Measurements from ENCODE around the gene PROX2. TPM values are rescaled to one million over a fixed set of nuclear protein-coding genes. Genes with fewer than 3 reads are reported as not detected.

The PROX2 gene
- total and polyA plus RNA-seq, 9 of the 15 experiments (the other 6 are each of a cell fraction or from before 2014, with no cell fraction given): not detected

DNA sequence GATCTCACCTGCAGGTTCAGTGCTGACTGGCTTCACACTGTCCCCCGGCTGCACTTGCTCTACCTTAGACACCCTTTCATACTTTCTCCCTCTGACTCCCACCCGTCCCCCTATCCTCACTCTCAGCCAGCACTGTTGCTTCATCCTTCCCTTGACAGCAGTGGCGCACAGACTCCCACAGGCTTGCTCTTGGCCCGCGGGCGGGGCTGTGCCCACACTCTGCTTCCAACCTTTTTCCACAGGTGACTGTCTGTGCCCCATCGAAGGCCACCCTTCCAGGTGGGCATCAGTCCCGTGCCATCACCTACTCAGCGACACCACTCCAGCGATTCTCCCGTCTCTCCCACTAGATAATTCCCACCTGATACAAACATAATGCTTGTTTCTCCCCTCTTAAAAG is 48.1 kb upstream of the PROX2 start:
- DNase-seq (ENCODE audit: extremely low read depth in 1 of 4, low spot score in 3 of 4) (no peak), ATAC-seq (no peak), FAIRE-seq (no peak)
- WGBS (ENCODE audit: insufficient coverage, low coverage, missing lambda C conversion rate): 78% methylated on average over 6 of the region's 11 CpGs
- no peaks in the 10 kb centered on the region for H3K9me1 ChIP-seq (ENCODE audit: control insufficient read depth, insufficient read depth, low read length)
- intact Hi-C loops (cut with micrococcal nuclease) (no loop called here), in situ Hi-C loops (cut with MboI) (no loop called here)
- BruUV-seq (replicated peaks): no TSS peak
- no peak overlapping the region for H3K4me2 ChIP-seq (ENCODE audit: insufficient read depth, low read length)
- H3K4me1 ChIP-seq (replicated peaks in 1 of 2; ENCODE audit: control insufficient read depth in 2 of 2, insufficient read depth in 2 of 2, low read length in 2 of 2): peaks cover 13 to 35% of the 10 kb centered on the region in 2 experiments; a peak in 4 of 5 replicates
- no peaks in the 10 kb centered on the region for H3K36me3 ChIP-seq (ENCODE audit: control insufficient read depth, insufficient read depth, low read length)
- no peaks in the 10 kb centered on the region for H3K27me3 ChIP-seq (ENCODE audit: control insufficient read depth in 2 of 2, insufficient read depth in 2 of 2, low read length in 2 of 2)
- TF ChIP-seq NFATC3 (IDR thresholded peaks at IDR 0.05) (no peak), SLC30A9 (CRISPR knock-in tag; IDR thresholded peaks at IDR 0.05) (no peak)
- TF ChIP-seq, protein P1, sequence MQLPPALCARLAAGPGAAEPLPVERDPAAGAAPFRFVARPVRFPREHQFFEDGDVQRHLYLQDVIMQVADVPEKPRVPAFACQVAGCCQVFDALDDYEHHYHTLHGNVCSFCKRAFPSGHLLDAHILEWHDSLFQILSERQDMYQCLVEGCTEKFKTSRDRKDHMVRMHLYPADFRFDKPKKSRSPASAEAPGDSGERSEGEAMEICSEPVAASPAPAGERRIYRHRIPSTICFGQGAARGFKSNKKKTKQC (CRISPR knock-in tag; IDR thresholded peaks at IDR 0.05): no peak
- H3K27ac ChIP-seq (ENCODE audit: extremely low read depth, low read depth, low read length): no peak overlapping the region
- H3K9me3 ChIP-seq (replicated peaks; ENCODE audit: control insufficient read depth, insufficient read depth, low read depth, low read length): no peaks in the 10 kb centered on the region
- ChIA-PET POLR2A (interaction anchor here (1.3 to 1.5 kb wide), 2 partner anchors 8 to 16 kb away, joined by 3 to 11 read pairs; no protein-coding TSS in a partner anchor), CTCF (ENCODE audit: low intra/inter-chr PET ratio) (no interaction called here)
- H3K79me2 ChIP-seq (ENCODE audit: control insufficient read depth, insufficient read depth, low read length): no peaks in the 10 kb centered on the region; the same call in 2 of the 3 replicates
- H3K9ac ChIP-seq (ENCODE audit: insufficient read depth in 1 of 2, low read depth in 2 of 2, low read length in 2 of 2): peak overlapping the region in 1 of 2 experiments; percentile 56; a peak in 1 of 4 replicates
- no peak overlapping the region for H3K4me3 ChIP-seq
- no peak overlapping the region for H2AFZ ChIP-seq (ENCODE audit: low read depth, low read length)
- H4K20me1 ChIP-seq (replicated peaks; ENCODE audit: control insufficient read depth, insufficient read depth, low read length): no peaks in the 10 kb centered on the region

DNA sequence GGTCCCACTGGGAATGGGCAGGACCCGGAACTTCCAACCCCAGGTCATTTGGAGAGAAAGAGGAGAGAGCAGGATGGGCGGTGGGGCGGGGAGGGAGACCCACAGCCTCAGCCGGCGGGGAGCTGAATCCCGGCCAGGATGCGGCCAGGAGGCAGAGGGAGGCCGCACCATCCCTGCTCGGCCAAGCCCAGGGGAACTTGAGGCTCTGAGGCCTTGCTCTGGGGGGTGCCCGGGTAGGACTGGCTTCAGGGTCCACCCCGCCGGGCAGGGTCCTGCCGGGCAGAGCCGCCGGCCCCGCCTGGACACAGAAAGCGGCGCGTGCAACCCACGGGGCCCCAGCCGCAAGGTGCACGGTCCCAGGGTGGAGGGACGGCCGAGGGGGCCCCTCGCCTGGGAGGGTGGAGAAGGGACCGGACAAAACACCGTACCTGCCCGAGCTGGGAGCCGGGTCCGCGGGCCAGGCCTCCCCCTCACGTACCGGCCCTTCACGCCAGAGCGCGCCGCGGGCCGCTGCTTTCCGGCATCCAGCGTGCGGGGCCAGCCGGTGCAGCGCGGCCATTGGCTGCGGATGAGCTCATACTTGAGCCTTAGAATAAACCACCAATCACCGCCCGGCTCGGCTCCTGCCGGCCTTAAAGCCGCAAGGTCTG is 46.9 kb upstream of the PROX2 start, which contains the start of gene RPS6KL1:
TSS of gene RPS6KL1 (minus strand) at position 509 of the 650 bp plus-strand sequence. CDS start 1,719 bp downstream, outside the sequence.
- Histone ChIP-seq H3K4me1 (replicated peaks in 1 of 2; ENCODE audit: control insufficient read depth in 2 of 2, insufficient read depth in 2 of 2, low read length in 2 of 2) (peaks cover 13 to 35% of the 10 kb centered on the region in 2 experiments; a peak in 4 of 5 replicates), H3K9me3 (replicated peaks; ENCODE audit: control insufficient read depth, insufficient read depth, low read depth, low read length) (no peaks in the 10 kb centered on the region), H3K27me3 (ENCODE audit: control insufficient read depth in 2 of 2, insufficient read depth in 2 of 2, low read length in 2 of 2) (no peaks in the 10 kb centered on the region), H3K27ac (ENCODE audit: extremely low read depth, low read depth, low read length) (peak within 1 kb of the TSS; percentile 66), H2AFZ (ENCODE audit: low read depth, low read length) (peak within 1 kb of the TSS; percentile 92), H3K4me2 (ENCODE audit: insufficient read depth, low read length) (peak within 1 kb of the TSS; percentile 76), H3K9me1 (ENCODE audit: control insufficient read depth, insufficient read depth, low read length) (no peaks in the 10 kb centered on the region), H4K20me1 (replicated peaks; ENCODE audit: control insufficient read depth, insufficient read depth, low read length) (no peaks in the 10 kb centered on the region), H3K79me2 (ENCODE audit: control insufficient read depth, insufficient read depth, low read length) (no peaks in the 10 kb centered on the region; the same call in 2 of the 3 replicates), H3K36me3 (ENCODE audit: control insufficient read depth, insufficient read depth, low read length) (no peaks in the 10 kb centered on the region), H3K4me3 (peak within 1 kb of the TSS; percentile 78), H3K9ac (ENCODE audit: insufficient read depth in 1 of 2, low read depth in 2 of 2, low read length in 2 of 2) (peak within 1 kb of the TSS; percentile 80 to 96)
- no TSS peak for BruUV-seq (replicated peaks)
- ATAC-seq (peak; percentile 99), FAIRE-seq (peak; percentile 88), DNase-seq (ENCODE audit: extremely low read depth in 1 of 4, low spot score in 3 of 4) (peak; percentile 89 to 98 (median 97))
- POLR2A ChIA-PET: interaction anchor here (0.6 to 1.5 kb wide), 9 partner anchors 9 to 256 kb away, joined by 3 to 11 read pairs (median 3); no protein-coding TSS in a partner anchor
- 1% methylated on average over 14 of the region's 51 CpGs for WGBS (ENCODE audit: insufficient coverage, low coverage, missing lambda C conversion rate)
- CTCF ChIA-PET (ENCODE audit: low intra/inter-chr PET ratio): interaction anchor here (0.6 kb wide), 1 partner anchor 17 kb away, joined by 3 read pairs; no protein-coding TSS in a partner anchor
- intact Hi-C loops (cut with micrococcal nuclease) (no loop called here), in situ Hi-C loops (cut with MboI) (no loop called here)
- TF ChIP-seq SAFB2 (IDR thresholded peaks at IDR 0.05; ENCODE audit: borderline replicate concordance, low read depth, low read length, severe bottlenecking) (no peak), MBD2 (IDR thresholded peaks at IDR 0.05; ENCODE audit: borderline replicate concordance, low read depth) (peak; percentile 25; the same call in 1 of the 2 replicates), ATF7 (IDR thresholded peaks at IDR 0.05) (peak; percentile 97), ZFX (CRISPR knock-in tag; IDR thresholded peaks at IDR 0.05) (peak; percentile 96), SUPT5H (IDR thresholded peaks at IDR 0.05) (peak; percentile 52; the same call in 1 of the 2 replicates), SRSF3 (IDR thresholded peaks at IDR 0.05; ENCODE audit: insufficient read depth, low read length) (no peak), RBM14 (IDR thresholded peaks at IDR 0.05; ENCODE audit: borderline replicate concordance, insufficient read depth, low read depth, low read length) (no peak), YY1 (IDR thresholded peaks at IDR 0.05; ENCODE audit: borderline replicate concordance in 1 of 3, control insufficient read depth in 1 of 3, extremely low read depth in 1 of 3, insufficient read depth in 3 of 3, insufficient read length in 1 of 3, insufficient replicate concordance in 2 of 3, low read depth in 1 of 3, low read length in 2 of 3) (peak in 1 of 3 experiments; percentile 45), BRD4 (IDR thresholded peaks at IDR 0.05) (no peak), KDM1A (IDR thresholded peaks at IDR 0.05) (peak; percentile 30 to 56; a peak in 2 of 4 replicates), RBFOX2 (IDR thresholded peaks at IDR 0.05; ENCODE audit: low read depth, low read length) (peak; percentile 80), RB1 (IDR thresholded peaks at IDR 0.05; ENCODE audit: low read depth) (no peak)
